T-helper 2 cell treated with Interferon-gamma antibody and Interleukin-4, amounts not matched to agents 5 μg/mL and 100 μg/mL, for 36 hours (primary cell): ENCODE data around the gene SLC35D2.

Source experiments
- DNase-seq: peaks from one replicate; pipeline ENCODE4 v3.0.0; 2021; ENCODE audit warnings: low spot score
- H3K27ac Mint-ChIP-seq: one replicate; pipeline ENCODE4 v1.8.0; 2021; ENCODE audit warnings: mild to moderate bottlenecking, mixed read lengths
- H3K27me3 Mint-ChIP-seq: one replicate; pipeline ENCODE4 v1.8.0; 2021; ENCODE audit warnings: low read depth, mixed read lengths
- H3K36me3 Mint-ChIP-seq: one replicate; pipeline ENCODE4 v1.8.0; 2021; ENCODE audit warnings: low read depth, mixed read lengths
- H3K4me1 Mint-ChIP-seq: one replicate; pipeline ENCODE4 v1.8.0; 2021; ENCODE audit warnings: low read depth, mixed read lengths
- H3K4me3 Mint-ChIP-seq: one replicate; pipeline ENCODE4 v1.8.0; 2022; ENCODE audit warnings: mild to moderate bottlenecking, moderate library complexity, mixed read lengths
- H3K9me3 Mint-ChIP-seq: one replicate; pipeline ENCODE4 v1.8.0; 2021; ENCODE audit warnings: mixed read lengths

Gene SLC35D2

DNA sequence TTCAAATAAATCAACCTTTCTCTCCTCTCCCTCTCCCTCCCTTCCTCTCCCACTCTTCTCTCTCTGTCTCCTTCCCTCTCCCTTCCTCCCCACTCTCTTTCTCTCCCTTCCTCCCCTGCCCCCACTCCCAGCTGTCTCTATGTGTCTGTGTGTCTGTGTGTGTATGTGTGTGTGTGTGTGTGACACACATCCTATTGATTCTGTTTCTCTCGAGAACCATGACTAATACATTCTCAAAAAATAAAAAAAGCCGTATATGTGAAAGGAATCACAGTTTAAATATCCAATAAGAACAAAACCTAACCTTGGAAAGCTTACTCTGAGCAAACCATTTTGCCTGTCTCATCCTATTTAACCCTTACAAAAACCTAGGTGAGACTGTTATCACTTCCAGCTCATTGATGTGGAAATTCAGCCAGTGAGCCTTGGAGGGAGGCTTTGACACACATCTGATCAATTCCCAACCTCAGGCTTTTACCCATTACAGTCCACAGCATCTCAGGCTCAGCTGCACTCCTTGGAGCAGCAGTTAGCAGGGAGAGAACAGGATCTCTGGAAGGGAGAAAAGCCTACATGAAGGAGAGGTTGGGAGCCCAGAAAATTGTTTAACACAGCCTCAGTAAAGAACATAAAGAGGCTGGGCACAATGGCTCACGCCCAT is 89.9 kb downstream of the SLC35D2 start:
- no peak overlapping the region for H3K4me3 Mint-ChIP-seq
- peaks cover 3% of the 10 kb centered on the region for H3K27me3 Mint-ChIP-seq
- no peaks in the 10 kb centered on the region for H3K4me1 Mint-ChIP-seq

DNA sequence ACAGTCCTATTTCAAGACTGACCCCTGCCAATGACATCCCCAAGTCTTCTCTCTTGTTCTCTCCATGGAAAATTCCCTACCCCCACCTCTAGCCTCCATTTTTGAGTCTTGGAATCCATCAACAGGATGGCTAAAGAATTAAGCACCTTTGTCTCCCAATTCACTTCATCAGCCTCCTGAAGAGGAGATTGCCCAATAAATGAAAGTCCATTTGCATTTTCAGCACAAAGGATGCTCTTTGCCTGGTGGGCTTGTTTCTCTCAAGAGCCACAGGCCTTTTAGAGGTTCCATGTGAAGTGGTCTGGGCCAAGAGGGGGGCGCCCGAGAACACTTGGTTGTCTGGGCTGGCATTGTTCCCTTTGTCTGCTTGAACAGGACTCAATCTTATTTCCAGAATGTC is 94.1 kb downstream of the SLC35D2 start:
- Mint-ChIP-seq H3K27me3 (no peaks in the 10 kb centered on the region), H3K9me3 (peaks cover 10% of the 10 kb centered on the region), H3K36me3 (no peaks in the 10 kb centered on the region), H3K27ac (no peak overlapping the region), H3K4me3 (no peak overlapping the region), H3K4me1 (no peaks in the 10 kb centered on the region)
- DNase-seq: no peak

More for the DNA sequence above, 89.9 kb downstream of the SLC35D2 start:
- DNase-seq: no peak
- no peaks in the 10 kb centered on the region for H3K9me3 Mint-ChIP-seq
- H3K27ac Mint-ChIP-seq: no peak overlapping the region
- no peaks in the 10 kb centered on the region for H3K36me3 Mint-ChIP-seq

DNA sequence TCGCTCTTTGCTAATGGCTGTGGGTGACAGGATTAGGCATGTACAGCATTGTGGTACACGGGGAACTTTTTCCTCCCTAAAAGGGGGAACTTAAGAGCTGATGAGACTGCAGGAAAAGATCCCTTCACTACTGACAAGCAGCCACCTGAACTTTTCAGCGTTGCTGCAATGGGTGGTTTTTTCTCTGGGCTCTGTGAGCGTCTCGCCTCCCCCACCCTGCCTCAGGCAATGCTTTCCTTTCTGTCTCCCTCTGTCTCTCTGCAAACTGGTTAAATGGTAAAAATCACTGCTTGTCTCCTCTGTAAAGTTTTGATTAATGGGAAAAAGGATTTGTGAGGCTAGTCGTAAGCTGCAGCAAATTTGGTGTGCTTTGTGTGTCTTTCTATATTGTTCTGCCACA is 101.9 kb downstream of the SLC35D2 start:
- H3K4me3 Mint-ChIP-seq: no peak overlapping the region
- peaks cover 18% of the 10 kb centered on the region for H3K9me3 Mint-ChIP-seq
- H3K27me3 Mint-ChIP-seq: no peaks in the 10 kb centered on the region
- no peak overlapping the region for H3K27ac Mint-ChIP-seq
- H3K4me1 Mint-ChIP-seq: no peaks in the 10 kb centered on the region
- DNase-seq: no peak
- no peaks in the 10 kb centered on the region for H3K36me3 Mint-ChIP-seq

DNA sequence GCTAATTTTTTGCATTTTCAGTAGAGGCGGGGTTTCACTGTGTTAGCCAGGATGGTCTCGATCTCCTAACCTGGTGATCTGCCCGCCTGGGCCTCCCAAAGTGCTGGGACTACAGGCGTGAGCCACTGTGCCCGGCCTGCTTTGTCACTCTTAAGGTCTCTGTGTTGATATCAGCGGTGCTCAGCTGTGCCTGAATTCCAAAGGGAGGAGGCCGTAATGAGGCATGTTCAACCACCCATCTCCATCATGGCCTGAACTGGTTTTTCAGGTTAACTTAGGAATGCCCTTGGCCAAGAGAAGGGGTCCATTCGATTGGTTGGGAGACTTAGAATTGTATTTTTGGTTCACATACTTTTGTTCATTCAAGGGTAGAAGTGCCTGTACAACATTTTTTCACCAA is 103.6 kb downstream of the SLC35D2 start:
- H3K36me3 Mint-ChIP-seq: no peaks in the 10 kb centered on the region
- H3K4me1 Mint-ChIP-seq: no peaks in the 10 kb centered on the region
- no peaks in the 10 kb centered on the region for H3K27me3 Mint-ChIP-seq
- no peak overlapping the region for H3K4me3 Mint-ChIP-seq
- no peak for DNase-seq
- peaks cover 17% of the 10 kb centered on the region for H3K9me3 Mint-ChIP-seq
- H3K27ac Mint-ChIP-seq: no peak overlapping the region

DNA sequence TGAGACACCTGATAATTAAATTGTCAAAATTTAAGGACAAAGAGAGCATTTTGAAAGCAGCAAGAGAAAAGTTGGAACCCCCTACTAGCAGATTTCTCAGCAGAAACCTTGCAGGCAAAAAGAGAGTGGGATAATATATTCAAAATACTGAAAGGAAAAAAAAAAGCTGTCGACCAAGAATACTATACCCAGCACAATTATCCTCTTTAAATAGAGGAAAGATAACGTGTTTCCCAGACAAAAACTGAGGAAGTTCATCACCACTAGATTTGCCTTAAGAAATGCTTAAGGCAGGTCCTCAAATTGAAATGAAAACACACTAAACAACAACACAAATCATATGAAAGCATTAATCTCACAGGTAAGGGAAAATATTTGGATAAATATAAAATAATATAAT is 108.6 kb downstream of the SLC35D2 start:
- H3K9me3 Mint-ChIP-seq: peaks cover 24% of the 10 kb centered on the region
- H3K27ac Mint-ChIP-seq: no peak overlapping the region
- H3K36me3 Mint-ChIP-seq: peaks cover 4% of the 10 kb centered on the region
- no peak for DNase-seq
- H3K27me3 Mint-ChIP-seq: peaks cover 5% of the 10 kb centered on the region
- H3K4me3 Mint-ChIP-seq: no peak overlapping the region
- no peaks in the 10 kb centered on the region for H3K4me1 Mint-ChIP-seq
